Raji (cell line): Measurements from ENCODE around the gene TMEM92.

Experiments used
- POLR2A ChIP-seq: IDR thresholded peaks from 2 replicates; pipeline ENCODE4 v1.6.1; 2011; ENCODE audit warnings: low read depth, low read length, control low read depth; ENCODE audit not compliant: insufficient read depth

Gene TMEM92

GRCh38 chr17:50323060-50323459 lies 48.8 kb downstream of the TMEM92 start:
- no peak for TF ChIP-seq POLR2A

GRCh38 chr17:50325906-50326305 lies 51.6 kb downstream of the TMEM92 start:
- no peak for TF ChIP-seq POLR2A

- TF ChIP-seq POLR2A, result no peak
Observed at GRCh38 chr17:50326831-50327364, 52.6 kb downstream of the TMEM92 start.

- no peak for TF ChIP-seq POLR2A
Observed at GRCh38 chr17:50328363-50329325, 54.4 kb downstream of the TMEM92 start.

- TF ChIP-seq POLR2A, result no peak
Observed at GRCh38 chr17:50329716-50330115, 55.5 kb downstream of the TMEM92 start.

- no peak for TF ChIP-seq POLR2A
Observed at GRCh38 chr17:50330151-50330775, 56.0 kb downstream of the TMEM92 start.
